Measurements from ENCODE around the gene SLC16A5.
"Not testable (repeated sequence)": the region's sequence is repeated elsewhere in the genome, so short reads cannot be mapped to it uniquely, and the experiment has no call there.

SLC16A5 gene

DNA sequence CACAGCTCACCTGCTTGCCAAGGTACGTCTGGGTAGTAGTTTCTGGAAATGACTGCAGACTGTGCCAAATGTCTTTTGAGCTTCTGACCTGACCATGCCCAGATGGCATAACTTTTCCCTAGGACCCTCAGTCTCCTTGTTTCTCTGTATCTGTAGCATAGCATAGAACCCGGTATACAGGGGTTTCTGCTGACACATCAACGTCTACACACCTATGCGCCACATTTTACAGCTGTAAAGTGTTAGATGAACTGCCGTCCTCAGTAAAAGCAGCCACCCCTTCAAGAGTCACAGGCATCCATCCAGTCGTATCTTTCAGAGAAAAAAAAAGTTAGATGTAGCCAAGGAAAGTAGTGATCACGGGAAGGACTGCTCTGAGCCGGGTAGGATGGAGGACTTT, 23.3 kb upstream of the SLC16A5 start:
- no peak for DNase-seq

DNA sequence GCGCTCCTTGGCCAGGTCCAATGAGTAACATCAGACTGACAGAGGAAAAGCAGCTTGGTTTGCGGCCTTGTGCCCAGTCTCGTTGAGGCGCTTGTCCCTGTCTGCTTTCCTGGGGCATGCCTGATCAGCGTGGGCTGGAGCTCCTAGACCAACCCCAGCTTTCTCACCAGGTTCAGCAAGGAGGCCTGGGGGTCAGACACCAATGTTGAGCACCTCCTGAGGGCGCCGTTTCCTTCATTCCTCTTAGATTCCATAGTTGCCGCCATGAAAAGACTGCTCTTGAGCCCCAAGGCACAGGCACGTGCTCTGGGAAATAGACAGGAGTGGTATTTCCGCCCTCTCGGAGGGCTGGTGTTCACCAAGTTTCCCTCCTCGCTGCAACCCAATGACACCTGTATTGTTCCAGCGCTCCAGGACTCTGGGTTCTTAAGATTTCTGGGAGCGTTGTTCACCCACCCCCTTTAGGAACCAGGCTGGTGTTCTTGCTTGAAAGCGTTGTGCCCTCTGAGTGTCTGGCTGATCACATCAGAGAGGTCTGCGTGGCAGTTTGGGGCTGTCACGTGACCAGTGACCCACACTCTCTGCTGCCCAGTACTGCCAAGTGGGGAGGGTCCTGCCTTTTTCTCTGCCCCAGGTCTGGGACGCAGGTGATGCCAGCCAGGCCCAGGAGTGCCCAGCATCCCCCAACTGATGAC, 22.7 kb upstream of the SLC16A5 start:
- no peak for DNase-seq

DNA sequence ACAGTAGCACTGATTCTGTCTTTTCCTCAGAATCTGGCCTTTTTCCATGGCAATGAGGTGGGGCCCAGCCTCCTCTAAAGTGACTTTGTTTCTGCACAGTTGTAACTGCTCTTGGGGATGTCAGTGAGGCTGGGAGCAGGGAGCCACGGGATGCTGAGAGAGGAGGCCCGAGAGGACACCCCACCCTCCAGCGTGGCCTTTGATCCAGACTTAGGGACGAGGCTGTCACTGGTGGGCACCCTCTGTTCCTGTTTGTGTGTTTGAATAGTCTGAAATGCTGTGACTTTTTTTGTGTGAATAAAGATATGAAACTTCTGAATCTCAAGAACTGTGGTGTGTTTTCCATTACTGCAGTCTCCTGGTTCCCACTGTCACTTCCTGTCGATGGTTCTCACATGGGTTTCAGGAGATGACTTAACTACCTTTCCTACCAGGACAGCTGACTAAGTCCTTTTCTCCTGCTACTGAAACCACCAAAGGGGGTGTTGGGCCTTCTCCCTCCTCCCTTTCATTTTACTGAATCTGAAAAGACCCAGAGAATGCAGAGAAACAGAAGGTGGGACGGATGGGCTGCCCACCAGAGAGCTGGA, 22.1 kb upstream of the SLC16A5 start:
- peak; percentile 40 for DNase-seq

DNA sequence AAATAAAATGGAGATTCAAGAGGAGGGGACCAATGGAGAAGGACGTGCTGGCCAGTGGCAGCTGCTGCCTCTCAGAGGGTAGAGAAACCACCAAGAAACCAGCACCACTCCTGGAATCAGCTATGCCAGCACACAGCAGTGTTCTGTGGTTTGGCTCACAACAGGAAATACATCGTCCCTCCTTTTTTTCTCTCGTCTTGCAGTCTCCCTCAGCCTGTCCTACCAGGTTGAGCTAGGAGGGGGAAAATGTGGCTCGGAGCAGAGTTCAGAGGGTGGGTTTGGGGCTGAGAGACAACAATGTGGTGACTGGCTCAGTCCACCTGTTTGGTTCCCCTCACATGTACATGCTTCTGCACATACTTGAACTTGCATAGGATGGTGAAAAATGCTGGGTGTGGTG, 19.9 kb upstream of the SLC16A5 start:
- no peak for DNase-seq

DNA sequence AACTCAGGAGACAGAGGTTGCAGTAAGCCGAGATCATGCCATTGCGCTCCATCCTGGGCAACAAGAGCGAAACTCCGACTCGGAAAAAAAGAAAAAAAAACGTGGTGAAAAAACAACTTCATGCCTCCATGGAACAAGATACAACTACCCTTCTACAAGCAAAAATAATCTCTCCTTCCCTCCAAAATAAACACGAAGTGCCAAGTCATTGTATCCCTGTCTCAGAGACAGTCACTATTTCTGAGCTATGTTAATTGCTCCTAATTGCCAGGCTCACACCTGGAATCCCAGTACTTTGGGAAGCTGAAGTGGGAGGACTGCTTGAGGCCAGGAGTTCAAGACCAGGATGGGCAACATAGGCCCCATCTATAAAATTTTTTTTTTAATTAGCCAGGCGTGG, 19.0 kb upstream of the SLC16A5 start:
- no peak for DNase-seq

DNA sequence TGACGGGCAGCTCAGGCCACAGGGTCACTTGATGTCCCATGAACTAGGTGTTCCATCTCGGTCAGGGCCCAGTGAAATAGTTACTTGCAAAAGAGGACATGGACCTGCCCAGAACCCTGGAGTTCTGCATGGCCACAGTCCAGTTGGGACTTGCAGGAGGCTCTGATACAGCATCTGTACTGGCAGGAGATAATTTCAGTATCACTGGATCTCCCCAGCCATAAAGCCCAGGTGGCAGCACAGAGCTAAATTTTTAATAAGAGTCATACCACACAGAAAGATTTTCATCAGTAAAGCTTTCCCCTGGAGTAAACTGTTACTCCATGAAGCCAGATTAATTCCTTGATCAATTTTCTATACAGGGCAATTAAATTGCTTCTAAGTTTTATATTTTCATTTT, 18.0 kb upstream of the SLC16A5 start:
- no peak for DNase-seq

DNA sequence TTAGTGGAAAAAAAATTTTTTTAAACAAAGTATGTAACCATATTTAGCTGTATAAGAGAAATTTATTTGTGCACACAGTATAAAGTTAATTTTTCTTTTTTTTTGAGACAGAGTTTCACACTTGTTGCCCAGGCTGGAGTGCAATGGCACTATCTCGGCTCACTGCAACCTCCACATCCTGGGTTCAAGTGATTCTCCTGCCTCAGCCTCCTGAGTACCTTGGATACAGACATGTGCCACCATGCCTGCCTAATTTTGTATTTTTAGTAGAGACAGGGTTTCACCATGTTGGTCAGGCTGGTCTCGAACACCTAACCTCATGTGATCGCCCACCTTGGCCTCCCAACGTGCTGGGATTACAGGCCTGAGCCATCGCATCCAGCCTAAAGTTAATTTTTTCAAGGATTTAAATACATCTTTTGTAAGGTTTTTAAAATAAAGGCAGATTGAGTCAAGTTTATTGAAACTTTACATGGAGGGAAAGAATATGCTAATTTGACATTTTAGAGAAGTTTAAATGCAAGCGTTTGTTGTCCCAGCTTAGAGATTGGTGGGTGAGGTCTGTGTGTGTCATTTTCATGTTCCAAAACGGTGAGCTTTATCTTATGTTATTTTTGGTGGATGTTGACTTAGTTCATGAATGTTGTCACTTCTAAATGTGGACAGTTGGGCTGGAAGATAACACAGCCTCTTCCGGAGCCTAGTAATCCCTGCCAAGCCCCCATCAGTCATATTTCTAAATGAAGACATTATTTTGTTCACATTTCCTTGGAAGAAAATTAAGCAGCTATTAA, 16.1 kb upstream of the SLC16A5 start:
- not testable (repeated sequence) for DNase-seq

DNA sequence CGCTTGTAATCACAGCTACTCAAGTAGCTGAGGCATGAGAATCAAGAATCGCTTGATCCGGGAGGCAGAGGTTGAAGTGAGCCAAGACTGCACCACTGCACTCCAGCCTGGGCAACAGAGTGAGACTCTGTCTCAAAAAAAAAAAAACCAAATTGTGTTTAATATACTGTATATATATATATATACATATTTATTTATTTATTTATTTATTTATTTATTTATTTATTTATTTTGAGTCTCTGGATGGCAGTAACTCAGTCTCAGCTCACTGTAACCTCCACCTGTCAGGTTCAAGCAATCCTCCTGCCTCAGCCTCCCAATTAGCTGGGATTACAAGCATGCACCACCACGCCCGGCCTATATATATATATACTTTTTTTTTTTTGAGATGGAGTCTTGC, 14.8 kb upstream of the SLC16A5 start:
- not testable (repeated sequence) for DNase-seq

DNA sequence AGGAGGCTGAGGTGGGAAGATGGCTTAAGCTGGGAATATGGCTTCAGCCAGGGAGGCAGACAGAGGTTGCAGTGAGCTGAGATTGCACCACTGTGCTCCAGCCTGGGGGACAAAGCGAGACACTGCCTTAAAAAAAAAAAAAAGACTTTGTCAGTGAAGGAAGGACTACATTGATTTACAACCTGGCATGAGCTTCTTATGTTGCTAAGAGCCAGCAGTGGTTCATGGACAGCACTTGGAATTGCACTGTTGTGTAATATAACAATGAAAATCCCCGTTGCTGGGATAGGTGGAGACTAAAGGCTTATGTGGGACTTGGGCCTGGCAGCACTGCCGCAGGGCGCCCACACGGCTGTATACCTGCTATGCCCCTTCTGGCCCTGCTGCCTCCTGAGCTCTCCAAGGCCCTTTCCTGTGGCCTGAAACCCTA, 14.1 kb upstream of the SLC16A5 start:
- peak; percentile 54 for DNase-seq

DNA sequence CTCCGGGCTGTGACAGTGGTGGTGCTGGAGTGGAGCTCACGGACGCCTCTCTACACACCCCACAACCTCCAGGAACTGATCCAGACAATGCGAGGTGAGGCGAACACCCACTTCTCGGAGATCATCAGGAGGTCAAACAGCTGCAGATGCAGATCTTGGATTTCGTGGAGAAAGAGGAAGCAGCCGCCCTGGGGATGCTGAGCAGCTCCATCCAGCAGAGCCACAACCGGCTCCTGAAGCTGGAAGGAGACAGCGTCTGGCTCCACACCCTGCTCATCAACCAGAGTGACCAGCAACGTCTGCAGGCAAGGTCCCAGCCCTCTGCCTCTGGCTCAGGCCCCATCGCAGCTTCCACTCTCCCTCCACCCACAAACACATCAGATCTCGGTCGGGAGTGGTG, 13.2 kb upstream of the SLC16A5 start:
- no peak for DNase-seq

DNA sequence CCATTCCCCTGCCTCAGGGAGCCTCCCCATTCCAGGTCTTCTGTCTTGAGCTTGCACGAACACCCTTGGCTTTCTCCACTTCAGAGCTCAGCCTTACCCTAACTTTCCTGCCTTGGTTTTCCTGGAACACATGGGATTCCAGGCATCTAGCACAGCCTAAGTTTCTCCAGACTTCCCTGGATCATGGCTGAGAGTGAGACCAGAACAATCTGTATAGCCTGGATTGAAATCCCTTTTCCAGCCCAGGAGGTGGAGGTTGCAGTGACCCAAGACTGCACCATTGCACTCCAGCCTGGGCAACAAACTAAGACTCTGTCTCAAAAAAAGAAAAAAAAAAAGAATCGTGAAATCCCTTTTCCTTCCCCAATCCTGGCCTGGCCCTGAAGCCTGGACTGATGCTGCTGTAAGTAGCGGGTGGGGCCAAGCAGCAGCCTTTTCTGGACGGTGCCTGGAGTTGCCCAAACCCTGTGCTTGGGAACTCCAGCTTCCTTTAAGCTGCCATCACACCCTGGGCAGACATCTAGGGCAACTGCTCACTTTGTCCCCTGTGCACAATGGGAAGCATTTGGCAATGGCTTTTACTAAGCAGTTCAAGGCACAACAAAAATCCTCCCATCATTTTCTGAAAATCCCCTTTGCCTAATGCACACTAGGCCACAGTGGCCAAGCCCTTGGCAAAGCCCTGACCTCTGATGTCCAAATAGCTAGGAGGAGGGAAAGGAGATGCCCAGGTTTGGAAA, 12.0 kb upstream of the SLC16A5 start:
- DNase-seq = no peak

DNA sequence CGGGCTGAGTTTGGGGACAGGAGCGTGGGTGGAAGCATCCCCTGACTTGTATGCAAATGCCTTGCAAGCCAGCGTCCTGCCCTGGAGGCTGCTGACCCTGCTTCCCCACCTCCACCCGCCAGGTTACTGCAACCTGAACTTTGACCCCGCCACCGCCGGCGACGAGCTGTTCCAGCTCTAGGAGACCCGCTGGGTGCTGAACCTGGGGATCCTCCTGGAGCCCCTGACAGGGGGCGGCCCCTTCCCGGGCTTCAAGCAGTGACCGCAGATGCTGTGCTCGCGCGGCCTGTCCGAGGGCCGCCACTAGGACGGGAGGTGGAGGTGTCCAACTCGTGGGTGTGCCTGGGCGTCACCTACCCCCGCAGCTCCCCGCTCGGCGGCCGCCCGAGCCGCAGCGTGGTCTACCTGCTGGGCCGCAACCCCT, 10.7 kb upstream of the SLC16A5 start:
- no peak for DNase-seq

DNA sequence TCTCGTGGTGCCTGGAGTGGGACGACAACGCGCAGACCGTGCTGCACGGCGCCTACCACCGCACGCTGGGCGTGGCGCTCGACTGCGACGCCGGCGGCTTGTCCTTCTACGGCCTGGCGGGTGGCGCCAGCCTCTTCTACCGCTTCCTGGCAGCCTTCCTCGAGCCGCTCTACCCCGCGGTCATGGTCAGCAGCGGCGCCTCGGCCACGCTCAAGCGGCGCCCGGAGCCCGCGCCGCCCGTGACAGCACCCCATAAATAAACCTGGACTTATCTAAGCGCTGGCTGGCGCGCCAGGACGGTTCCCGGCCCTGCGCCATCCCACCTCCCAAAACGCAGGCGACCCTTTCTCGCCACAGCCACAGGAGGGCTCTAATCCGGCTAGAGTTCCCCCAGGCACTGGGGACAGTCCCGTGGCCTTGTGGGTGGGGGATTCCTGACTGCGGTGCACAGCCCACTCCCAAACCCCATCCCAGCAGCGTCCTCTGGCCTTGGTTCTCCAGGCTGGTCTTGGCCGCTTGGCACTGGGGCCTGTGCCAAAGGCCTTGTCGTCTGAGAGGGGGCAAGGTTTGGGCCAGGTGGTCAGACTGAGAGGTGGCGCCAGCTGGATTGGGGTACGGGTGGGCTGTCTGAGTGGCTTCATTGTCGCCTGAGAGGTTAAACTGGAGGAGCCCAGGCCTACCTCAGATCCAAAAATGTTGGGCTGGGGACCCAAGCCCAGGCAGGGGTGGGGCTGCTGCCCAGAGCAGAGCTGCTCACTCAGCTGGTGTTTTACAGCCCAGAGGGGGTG, 10.1 kb upstream of the SLC16A5 start:
- no peak for DNase-seq

DNA sequence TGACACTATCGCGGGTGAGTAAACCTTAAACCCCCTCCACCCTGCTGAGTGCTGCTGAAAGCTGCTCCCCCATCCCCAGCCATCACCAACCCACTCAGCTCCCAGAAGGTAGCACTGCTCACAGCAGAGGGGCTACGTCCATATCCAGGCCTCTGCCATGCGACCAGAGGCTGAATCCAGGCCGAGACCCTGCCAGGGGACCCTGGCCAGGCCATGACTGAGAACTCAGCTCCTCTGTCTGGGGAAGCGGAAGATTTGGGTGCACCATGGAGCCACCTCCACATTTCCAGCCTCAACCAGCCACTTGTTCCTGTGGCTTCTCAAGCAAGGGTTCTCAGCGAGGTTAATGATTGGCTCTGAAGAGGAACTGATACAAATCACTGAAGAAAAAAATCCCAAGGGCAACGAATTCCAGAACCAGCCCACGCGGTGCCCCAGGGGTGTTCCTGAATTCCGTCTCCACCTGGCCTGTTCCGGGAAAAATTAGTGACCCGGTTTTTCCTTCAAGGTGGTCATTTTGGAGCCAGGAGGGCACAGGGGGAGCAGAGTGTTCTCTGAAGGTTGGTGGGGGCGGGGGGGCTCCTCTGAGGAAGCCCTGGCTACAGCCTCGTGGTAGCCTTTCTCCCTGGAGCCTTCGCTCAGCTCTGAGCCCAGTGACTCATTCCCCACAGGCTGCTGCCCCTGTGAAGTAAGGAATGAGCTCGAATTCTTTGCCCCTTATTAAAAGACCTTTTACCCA, 9.3 kb upstream of the SLC16A5 start:
- DNase-seq = peak; percentile 80

DNA sequence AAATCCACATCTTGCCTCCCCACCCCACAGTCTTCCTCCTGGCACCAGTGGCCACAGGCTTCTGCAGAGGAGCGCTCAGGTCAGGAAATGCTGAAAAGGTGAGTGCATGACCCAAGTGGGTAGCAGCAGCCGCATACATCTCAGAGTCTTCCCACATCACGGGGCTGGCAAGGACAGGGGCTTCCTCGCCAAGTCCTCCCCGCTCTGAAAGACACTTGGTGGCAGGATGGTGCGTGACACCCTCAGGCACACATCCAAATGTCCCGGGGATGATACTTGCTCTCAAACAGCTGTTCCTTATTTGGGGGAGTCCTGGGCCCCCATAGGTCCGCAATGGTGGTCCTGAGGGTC, 8.8 kb upstream of the SLC16A5 start:
- no peak for DNase-seq

DNA sequence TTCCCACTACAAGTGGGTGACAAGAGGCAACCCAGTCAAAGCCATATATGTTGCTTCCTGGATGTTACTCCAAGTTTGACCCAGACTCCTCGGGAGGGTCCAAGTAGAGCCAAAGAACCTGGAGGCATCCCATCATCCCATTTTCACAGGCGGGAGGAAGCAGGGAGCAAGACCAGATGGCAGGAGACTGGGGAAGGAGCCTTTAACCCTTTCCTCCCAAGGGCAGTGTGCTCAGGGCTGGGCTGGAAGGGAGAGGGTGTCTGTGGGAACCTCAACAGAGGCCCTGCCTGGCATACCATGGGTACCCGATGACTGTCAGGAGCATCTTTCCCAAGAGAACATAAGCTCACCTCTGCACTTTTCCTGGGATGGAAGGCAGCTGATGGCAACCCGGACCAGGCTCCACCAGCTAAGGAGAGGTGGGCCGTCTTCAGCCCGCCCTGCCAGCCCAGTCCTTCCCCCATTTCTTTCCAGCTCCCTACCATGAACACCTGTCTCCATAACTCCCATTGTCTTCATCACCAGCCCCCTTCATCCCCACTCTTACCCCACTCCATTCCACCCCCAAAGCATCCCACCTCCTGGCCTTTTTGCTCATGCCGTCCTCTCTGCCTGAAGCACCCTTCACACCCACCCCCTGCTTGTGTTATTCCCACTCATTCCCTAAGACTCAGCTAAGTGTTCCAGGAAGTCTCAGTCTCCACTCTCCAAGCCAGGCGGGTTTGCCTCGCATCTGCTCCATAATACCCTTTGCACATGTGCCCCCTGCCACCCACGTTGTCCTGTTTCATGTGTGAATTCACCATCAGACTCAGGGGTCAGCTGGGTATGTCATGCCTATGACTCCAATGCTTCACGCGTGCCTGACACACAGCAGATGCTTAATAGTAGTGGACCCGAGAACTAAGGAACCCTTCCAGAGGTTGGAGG, 5.9 kb upstream of the SLC16A5 start:
- no peak for DNase-seq

DNA sequence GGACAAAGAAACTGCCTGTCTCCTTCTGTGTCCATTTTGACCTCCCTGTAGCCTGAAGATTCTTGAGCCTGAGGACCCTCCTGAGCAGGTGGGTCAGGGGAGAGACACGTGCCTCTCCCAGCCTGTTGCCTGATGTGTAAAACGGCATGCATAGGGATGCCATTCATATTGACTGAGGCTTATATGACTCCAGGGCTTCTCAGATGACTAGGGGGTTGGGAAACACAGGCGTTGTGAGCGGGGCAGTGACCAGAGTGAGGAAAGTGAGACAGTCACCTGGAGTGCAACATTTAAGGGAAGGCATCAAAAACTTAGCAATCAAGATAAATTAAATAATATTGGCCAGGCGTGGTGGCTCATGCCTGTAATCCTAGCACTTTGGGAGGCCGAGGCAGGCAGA, 5.1 kb upstream of the SLC16A5 start:
- no peak for DNase-seq

DNA sequence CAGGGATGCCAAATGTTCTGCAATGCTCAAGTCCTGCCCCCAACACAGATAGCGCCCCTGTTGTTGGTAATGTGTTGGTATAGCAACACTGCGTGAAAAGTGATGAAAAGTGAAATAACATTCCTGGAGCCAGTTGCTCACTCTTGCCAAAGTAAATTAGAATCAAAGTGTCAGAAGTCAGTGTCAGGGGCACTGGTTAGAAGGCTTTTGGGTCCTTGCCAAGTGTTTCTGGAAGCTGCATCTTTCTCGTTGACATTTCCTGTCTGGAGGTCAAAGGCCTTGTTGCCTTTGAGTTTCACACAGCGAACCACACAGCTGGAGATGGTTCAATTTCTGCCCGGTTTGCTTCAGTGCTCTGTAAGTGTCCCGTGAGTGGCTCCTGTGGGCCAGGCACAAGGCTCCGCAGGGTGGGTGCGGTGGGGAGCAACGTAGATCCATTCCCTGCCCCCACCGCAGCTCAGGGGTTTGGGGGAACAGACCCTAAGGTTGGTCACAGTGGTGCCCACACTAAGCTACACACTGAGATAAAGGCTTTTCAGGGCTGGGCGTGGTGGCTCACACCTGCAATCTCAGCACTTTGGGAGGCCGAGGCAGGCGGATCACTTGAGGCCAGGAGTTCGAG, 3.6 kb upstream of the SLC16A5 start:
- no peak for DNase-seq

DNA sequence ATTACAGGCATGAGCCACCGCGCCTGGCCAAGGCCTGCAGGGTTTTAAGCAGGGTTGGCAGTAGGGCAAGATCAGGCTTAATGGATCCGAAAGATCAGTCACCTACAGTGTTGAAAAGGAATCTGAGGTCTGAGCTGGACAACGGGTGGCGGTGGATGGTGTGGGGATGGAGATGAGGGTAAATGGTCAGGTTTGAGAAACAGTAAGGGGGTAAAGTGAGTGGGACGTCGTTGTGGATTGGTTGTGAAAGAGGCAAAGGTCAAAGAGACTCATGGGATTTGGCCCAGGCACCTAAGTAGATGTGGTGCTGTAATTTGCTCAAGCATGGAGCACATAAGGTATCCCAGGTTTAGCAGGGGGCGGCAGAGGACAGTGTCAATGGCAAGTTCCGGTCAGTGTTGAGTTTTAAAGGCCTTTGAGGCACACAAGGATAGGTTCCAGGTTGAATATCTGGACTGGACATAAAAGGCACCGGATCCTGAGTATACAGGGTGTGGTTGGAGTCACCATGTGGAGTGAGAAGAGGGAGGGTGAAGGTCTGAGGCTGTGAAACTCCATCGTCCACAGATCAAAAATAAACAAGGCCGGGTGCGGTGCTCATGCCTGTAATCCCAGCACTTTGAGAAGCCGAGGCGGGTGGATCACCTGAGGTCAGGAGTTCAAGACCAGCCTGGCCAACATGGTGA, 1.1 kb upstream of the SLC16A5 start:
- DNase-seq = no peak
